HepG2 (cell line): ENCODE results near the gene ADAMTS4. TPM values are rescaled to one million over a fixed set of nuclear protein-coding genes. Genes with fewer than 3 reads are reported as not detected.
A peak's percentile ranks its signal among the peaks of the same experiment; 100 is the strongest.

Experiments
- CHCHD3 ChIP-seq: sonication (generic); formaldehyde crosslinking; IDR thresholded peaks from 2 replicates; pipeline ENCODE4 v1.8.0; 2022; ENCODE audit warnings: mild to moderate bottlenecking, missing genetic modification reagents, moderate library complexity
- KLF6 ChIP-seq: IDR thresholded peaks from 2 replicates; pipeline ENCODE4 v1.8.0; 2016; ENCODE audit warnings: missing biosample characterization, missing genetic modification reagents
- MEIS1 ChIP-seq: sonication (generic); formaldehyde crosslinking; IDR thresholded peaks from 2 replicates; pipeline ENCODE4 v1.9.0; 2021; ENCODE audit warnings: mild to moderate bottlenecking, missing genetic modification reagents, moderate library complexity, borderline replicate concordance
- NFIC ChIP-seq: IDR thresholded peaks from 2 replicates; pipeline ENCODE4 v1.6.1; 2012; ENCODE audit warnings: mild to moderate bottlenecking, low read length, inconsistent platforms
- NFRKB ChIP-seq: fragments of 450-650 bp; IDR thresholded peaks from 2 replicates; pipeline ENCODE4 v1.6.1; 2017
- NR2F2 ChIP-seq: IDR thresholded peaks from 2 replicates; pipeline ENCODE4 v1.6.1; 2012; ENCODE audit warnings: low read depth, inconsistent platforms, borderline replicate concordance
- PHF21A ChIP-seq: sonication (generic); formaldehyde crosslinking; IDR thresholded peaks from 2 replicates; pipeline ENCODE4 v1.5.0; 2020; ENCODE audit warnings: mild to moderate bottlenecking, missing genetic modification reagents
- U2AF1 ChIP-seq: fragments of 200-400 bp; formaldehyde crosslinking; optimal IDR thresholded peaks from 2 replicates; pipeline ENCODE3; 2017; ENCODE audit warnings: mild to moderate bottlenecking, low read depth, low read length
- U2AF2 ChIP-seq: fragments of 200-400 bp; formaldehyde crosslinking; IDR thresholded peaks from 2 replicates; pipeline ENCODE4 v1.6.1; 2017; ENCODE audit warnings: low read depth, mild to moderate bottlenecking, low read length
- ZBTB3 ChIP-seq: sonication (generic); formaldehyde crosslinking; IDR thresholded peaks from 2 replicates; pipeline ENCODE4 v1.4.0; 2020; ENCODE audit warnings: low read depth, mild to moderate bottlenecking, moderate library complexity, missing genetic modification reagents, borderline replicate concordance
- ZBTB38 ChIP-seq: sonication (generic); formaldehyde crosslinking; IDR thresholded peaks from 2 replicates; pipeline ENCODE4 v1.5.1; 2020; ENCODE audit warnings: mild to moderate bottlenecking, missing genetic modification reagents
- ZNF264 ChIP-seq: sonication (generic); formaldehyde crosslinking; IDR thresholded peaks from 2 replicates; pipeline ENCODE4 v1.4.0; 2020; ENCODE audit warnings: missing genetic modification reagents
- ZSCAN30 ChIP-seq: sonication (generic); formaldehyde crosslinking; IDR thresholded peaks from 2 replicates; pipeline ENCODE4 v1.5.0; 2020; ENCODE audit warnings: mild to moderate bottlenecking, missing genetic modification reagents
- polyA plus RNA-seq, 8 experiments: library from polyadenylated mRNA; depleted of rRNA in 3 of 8; stranded (reverse) in 7 of 8; unstranded in 1 of 8; fragments of >200 nt; fragmentation: Illumina TruSeq in 4 of 8; extraction: Trizol in 4 of 8; gene quantifications; 2 replicates each; pipeline versions ENCODE4 v1.2.1 to v1.2.3, GENCODE V29; 2011 to 2016; ENCODE audit warnings: low read depth in 4 of 8, missing spikeins in 1 of 8, mixed read lengths in 1 of 8; ENCODE audit not compliant: insufficient read depth in 1 of 8
- total RNA-seq, 5 experiments: library from RNA; depleted of rRNA; stranded (reverse); fragments of >200 nt; fragmentation: Illumina TruSeq; extraction: Trizol; gene quantifications; 2 replicates each; pipeline ENCODE4 v1.2.3, GENCODE V29; 2016; ENCODE audit warnings: low read depth in 1 of 5
- TF ChIP-seq, protein P1 (sequence below): sonication (generic); formaldehyde crosslinking; conservative IDR thresholded peaks from 2 replicates; pipeline ENCODE4 v1.8.0; 2022; ENCODE audit warnings: missing genetic modification reagents
- TF ChIP-seq, protein P2 (sequence below): sonication (generic); formaldehyde crosslinking; IDR thresholded peaks from 2 replicates; pipeline ENCODE4 v1.4.0; 2020; ENCODE audit warnings: missing genetic modification reagents, borderline replicate concordance
- TF ChIP-seq, protein P3 (sequence below): sonication (generic); formaldehyde crosslinking; IDR thresholded peaks from 2 replicates; pipeline ENCODE4 v1.8.1; 2023; ENCODE audit warnings: mild to moderate bottlenecking, inconsistent platforms, moderate library complexity, missing genetic modification reagents, borderline replicate concordance
- TF ChIP-seq, protein P4 (sequence below): sonication (generic); formaldehyde crosslinking; IDR thresholded peaks from 2 replicates; pipeline ENCODE4 v1.5.0; 2020; ENCODE audit warnings: mild to moderate bottlenecking, missing genetic modification reagents
- TF ChIP-seq, protein P5 (sequence below): IDR thresholded peaks from 2 replicates; pipeline ENCODE4 v1.6.1; 2016; ENCODE audit warnings: mild to moderate bottlenecking

The ADAMTS4 gene
- total and polyA plus RNA-seq, 2 of the 13 experiments (the other 11 are each of a cell fraction or from before 2014, with no cell fraction given): 0.51 to 1.7 TPM

DNA sequence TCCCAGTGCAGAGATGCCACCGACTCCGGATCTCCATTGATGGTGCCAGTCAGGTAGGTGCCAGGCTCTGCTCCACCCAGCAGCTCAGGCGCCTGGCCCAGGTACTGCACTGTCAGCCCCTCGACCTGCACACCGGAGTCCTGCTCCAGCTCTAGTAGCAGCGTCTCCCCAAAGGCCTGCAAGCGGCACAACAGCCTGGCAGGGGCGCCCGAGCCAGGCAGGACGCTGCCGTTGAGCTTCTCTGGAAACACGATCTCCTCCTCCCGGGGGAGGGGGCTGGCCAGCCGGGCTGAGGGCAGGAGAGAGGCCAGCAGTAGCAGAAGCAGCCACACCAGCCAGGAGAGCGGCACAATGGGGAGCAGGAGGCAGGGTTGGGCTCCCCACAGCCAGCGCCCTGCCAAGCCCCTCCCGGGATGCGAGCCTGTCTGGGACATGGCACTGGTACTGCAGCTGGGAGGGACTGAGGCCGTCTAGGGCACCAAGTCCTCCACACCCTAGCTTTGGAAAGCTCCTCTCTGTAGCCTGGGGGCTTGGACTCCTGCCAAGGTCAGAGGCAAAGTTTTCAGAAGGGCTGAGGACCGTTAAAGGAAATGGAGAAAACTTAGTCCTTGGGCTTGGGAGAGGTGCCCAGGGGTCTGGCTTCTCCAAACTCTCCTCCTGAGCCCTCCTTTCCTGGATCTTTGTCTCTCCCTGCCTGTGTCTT lies 509 bp downstream of the ADAMTS4 start (continued):
- TF ChIP-seq, protein P1, sequence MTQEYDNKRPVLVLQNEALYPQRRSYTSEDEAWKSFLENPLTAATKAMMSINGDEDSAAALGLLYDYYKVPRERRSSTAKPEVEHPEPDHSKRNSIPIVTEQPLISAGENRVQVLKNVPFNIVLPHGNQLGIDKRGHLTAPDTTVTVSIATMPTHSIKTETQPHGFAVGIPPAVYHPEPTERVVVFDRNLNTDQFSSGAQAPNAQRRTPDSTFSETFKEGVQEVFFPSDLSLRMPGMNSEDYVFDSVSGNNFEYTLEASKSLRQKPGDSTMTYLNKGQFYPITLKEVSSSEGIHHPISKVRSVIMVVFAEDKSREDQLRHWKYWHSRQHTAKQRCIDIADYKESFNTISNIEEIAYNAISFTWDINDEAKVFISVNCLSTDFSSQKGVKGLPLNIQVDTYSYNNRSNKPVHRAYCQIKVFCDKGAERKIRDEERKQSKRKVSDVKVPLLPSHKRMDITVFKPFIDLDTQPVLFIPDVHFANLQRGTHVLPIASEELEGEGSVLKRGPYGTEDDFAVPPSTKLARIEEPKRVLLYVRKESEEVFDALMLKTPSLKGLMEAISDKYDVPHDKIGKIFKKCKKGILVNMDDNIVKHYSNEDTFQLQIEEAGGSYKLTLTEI: no peak
- TF ChIP-seq NR2F2 (no peak), ZBTB3 (CRISPR knock-in tag) (no peak), PHF21A (CRISPR knock-in tag) (no peak), MEIS1 (no peak), KLF6 (CRISPR knock-in tag) (no peak), CHCHD3 (CRISPR knock-in tag) (no peak), U2AF1 (no peak), NFRKB (no peak), ZNF264 (no peak), U2AF2 (no peak), ZSCAN30 (CRISPR knock-in tag) (no peak), NFIC (no peak), ZBTB38 (no peak)
- TF ChIP-seq, protein P2, sequence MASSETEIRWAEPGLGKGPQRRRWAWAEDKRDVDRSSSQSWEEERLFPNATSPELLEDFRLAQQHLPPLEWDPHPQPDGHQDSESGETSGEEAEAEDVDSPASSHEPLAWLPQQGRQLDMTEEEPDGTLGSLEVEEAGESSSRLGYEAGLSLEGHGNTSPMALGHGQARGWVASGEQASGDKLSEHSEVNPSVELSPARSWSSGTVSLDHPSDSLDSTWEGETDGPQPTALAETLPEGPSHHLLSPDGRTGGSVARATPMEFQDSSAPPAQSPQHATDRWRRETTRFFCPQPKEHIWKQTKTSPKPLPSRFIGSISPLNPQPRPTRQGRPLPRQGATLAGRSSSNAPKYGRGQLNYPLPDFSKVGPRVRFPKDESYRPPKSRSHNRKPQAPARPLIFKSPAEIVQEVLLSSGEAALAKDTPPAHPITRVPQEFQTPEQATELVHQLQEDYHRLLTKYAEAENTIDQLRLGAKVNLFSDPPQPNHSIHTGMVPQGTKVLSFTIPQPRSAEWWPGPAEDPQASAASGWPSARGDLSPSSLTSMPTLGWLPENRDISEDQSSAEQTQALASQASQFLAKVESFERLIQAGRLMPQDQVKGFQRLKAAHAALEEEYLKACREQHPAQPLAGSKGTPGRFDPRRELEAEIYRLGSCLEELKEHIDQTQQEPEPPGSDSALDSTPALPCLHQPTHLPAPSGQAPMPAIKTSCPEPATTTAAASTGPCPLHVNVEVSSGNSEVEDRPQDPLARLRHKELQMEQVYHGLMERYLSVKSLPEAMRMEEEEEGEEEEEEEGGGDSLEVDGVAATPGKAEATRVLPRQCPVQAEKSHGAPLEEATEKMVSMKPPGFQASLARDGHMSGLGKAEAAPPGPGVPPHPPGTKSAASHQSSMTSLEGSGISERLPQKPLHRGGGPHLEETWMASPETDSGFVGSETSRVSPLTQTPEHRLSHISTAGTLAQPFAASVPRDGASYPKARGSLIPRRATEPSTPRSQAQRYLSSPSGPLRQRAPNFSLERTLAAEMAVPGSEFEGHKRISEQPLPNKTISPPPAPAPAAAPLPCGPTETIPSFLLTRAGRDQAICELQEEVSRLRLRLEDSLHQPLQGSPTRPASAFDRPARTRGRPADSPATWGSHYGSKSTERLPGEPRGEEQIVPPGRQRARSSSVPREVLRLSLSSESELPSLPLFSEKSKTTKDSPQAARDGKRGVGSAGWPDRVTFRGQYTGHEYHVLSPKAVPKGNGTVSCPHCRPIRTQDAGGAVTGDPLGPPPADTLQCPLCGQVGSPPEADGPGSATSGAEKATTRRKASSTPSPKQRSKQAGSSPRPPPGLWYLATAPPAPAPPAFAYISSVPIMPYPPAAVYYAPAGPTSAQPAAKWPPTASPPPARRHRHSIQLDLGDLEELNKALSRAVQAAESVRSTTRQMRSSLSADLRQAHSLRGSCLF: no peak
- TF ChIP-seq, protein P3, sequence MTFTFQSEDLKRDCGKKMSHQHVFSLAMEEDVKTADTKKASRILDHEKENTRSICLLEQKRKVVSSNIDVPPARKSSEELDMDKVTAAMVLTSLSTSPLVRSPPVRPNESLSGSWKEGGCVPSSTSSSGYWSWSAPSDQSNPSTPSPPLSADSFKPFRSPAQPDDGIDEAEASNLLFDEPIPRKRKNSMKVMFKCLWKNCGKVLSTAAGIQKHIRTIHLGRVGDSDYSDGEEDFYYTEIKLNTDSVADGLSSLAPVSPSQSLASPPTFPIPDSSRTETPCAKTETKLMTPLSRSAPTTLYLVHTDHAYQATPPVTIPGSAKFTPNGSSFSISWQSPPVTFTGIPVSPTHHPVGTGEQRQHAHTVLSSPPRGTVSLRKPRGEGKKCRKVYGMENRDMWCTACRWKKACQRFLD (CRISPR knock-in tag): 0 out of 2 replicates have a peak, but pooled peaks have one; percentile 50
- TF ChIP-seq, protein P4, sequence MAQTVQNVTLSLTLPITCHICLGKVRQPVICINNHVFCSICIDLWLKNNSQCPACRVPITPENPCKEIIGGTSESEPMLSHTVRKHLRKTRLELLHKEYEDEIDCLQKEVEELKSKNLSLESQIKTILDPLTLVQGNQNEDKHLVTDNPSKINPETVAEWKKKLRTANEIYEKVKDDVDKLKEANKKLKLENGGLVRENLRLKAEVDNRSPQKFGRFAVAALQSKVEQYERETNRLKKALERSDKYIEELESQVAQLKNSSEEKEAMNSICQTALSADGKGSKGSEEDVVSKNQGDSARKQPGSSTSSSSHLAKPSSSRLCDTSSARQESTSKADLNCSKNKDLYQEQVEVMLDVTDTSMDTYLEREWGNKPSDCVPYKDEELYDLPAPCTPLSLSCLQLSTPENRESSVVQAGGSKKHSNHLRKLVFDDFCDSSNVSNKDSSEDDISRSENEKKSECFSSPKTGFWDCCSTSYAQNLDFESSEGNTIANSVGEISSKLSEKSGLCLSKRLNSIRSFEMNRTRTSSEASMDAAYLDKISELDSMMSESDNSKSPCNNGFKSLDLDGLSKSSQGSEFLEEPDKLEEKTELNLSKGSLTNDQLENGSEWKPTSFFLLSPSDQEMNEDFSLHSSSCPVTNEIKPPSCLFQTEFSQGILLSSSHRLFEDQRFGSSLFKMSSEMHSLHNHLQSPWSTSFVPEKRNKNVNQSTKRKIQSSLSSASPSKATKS (CRISPR knock-in tag): no peak
- TF ChIP-seq, protein P5, sequence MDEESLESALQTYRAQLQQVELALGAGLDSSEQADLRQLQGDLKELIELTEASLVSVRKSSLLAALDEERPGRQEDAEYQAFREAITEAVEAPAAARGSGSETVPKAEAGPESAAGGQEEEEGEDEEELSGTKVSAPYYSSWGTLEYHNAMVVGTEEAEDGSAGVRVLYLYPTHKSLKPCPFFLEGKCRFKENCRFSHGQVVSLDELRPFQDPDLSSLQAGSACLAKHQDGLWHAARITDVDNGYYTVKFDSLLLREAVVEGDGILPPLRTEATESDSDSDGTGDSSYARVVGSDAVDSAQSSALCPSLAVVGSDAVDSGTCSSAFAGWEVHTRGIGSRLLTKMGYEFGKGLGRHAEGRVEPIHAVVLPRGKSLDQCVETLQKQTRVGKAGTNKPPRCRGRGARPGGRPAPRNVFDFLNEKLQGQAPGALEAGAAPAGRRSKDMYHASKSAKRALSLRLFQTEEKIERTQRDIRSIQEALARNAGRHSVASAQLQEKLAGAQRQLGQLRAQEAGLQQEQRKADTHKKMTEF: no peak
